Panc1 (cell line): ENCODE results near the gene TSNAX.

Experiments used
- CTCF ChIP-seq: fragments of 450-650 bp; IDR thresholded peaks from 2 replicates; pipeline ENCODE4 v1.5.1; 2017; ENCODE audit warnings: mild to moderate bottlenecking
- POLR2AphosphoS5 ChIP-seq: IDR thresholded peaks from 2 replicates; pipeline ENCODE4 v1.6.1; 2012; ENCODE audit warnings: mild to moderate bottlenecking, low read depth, low read length, moderate library complexity
- REST ChIP-seq, 2 experiments: IDR thresholded peaks; 2 replicates each; pipeline ENCODE4 v1.6.1; 2011 to 2012; ENCODE audit warnings: low read depth in 2 of 2, control low read depth in 1 of 2, low read length in 1 of 2, mild to moderate bottlenecking in 1 of 2, moderate library complexity in 1 of 2; ENCODE audit not compliant: insufficient read depth in 1 of 2
- TCF7L2 ChIP-seq: IDR thresholded peaks from 2 replicates; pipeline ENCODE4 v1.6.1; 2011; ENCODE audit warnings: mild to moderate bottlenecking, low read depth, low read length, inconsistent platforms

GRCh38 chr1:231522038-231522437 is 6.4 kb upstream of the TSNAX start:
- TF ChIP-seq CTCF (no peak), POLR2AphosphoS5 (no peak), REST (IDR thresholded peaks at IDR 0.05; ENCODE audit: insufficient read depth in 1 of 2, low read depth in 2 of 2, low read length in 1 of 2) (no peak), TCF7L2 (no peak)
